ENCODE data around the gene LTBP2. TPM values are rescaled to one million over a fixed set of nuclear protein-coding genes. Genes with fewer than 3 reads are reported as not detected.

LTBP2 gene
- total RNA-seq, 1 experiment from 2014 or later, result 0.61 TPM

GRCh38 chr14:74647678-74648461 is 35.8 kb upstream of the LTBP2 start:
- DNase-seq, result peak; percentile 53 to 79
- Histone ChIP-seq H3K4me3 (no peak overlapping the region), H3K36me3 (no peaks in the 10 kb centered on the region), H3K27ac (no peak overlapping the region), H3K27me3 (no peaks in the 10 kb centered on the region), H3K9me3 (replicated peaks) (no peaks in the 10 kb centered on the region), H3K4me1 (peaks cover 18% of the 10 kb centered on the region)

- H3K27me3 ChIP-seq, result no peaks in the 10 kb centered on the region
- no peak for DNase-seq
- H3K4me3 ChIP-seq, result no peak overlapping the region
- no peaks in the 10 kb centered on the region for H3K9me3 ChIP-seq (replicated peaks)
- H3K36me3 ChIP-seq, result no peaks in the 10 kb centered on the region
- H3K27ac ChIP-seq, result no peak overlapping the region
- H3K4me1 ChIP-seq, result peaks cover 18% of the 10 kb centered on the region
Measured at GRCh38 chr14:74647061-74647677, 35.1 kb upstream of the LTBP2 start.

DNA sequence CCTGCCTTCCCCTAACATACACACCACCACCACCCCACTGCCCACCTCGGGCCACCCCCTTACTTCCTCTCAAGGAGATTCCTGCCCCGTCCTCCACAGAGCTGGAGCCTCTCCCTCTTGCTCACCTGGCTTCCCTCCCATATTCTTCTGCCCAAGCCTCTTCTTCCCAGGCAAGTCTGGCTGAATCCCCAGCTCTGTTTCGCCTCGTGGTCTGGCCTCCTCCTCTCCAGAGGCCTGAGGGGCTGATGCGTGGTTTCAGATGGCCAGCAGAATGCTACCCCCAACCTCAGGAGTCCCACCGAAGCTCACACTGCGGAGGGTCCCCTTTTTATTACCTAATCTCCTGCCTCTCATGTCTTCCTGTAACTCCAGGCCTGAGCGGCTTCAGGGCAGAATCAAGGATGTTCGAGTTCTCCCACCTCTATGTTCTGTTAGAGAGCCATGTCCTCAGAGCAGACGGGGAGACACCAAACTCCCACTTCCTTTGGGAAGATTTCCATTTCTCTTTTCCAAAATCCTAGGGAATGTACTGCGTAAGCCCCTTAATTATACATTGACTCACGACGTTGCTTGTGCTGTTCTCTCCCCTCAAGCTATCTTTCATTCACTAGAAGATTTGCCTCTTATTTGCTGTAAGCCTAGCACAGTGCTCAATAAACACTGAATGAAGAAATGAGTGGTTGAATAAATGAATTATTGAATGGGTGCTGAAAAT is 33.9 kb upstream of the LTBP2 start:
- H3K4me3 ChIP-seq, result no peak overlapping the region
- H3K36me3 ChIP-seq, result no peaks in the 10 kb centered on the region
- no peaks in the 10 kb centered on the region for H3K9me3 ChIP-seq (replicated peaks)
- H3K4me1 ChIP-seq, result peaks cover 18% of the 10 kb centered on the region
- H3K27me3 ChIP-seq, result no peaks in the 10 kb centered on the region
- no peak for DNase-seq
- H3K27ac ChIP-seq, result no peak overlapping the region

DNA sequence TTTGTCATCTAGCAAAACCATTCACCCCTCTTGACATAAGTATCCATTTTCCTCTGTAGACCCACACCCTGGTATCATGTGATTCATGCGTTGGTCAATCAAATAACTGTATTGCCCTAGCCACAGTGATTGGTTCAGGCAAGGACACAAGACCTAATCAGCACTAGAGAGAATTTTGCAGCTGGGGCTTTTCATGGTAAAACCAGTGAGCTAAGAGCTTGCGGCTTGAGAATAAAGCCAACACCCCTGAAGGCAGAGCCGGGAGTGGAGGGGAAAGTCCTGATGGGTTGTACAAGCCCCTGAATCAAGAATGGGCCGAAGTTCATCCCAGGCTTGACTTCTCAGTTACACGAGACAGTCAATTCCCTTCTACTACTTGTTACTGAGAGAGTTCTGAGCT is 33.2 kb upstream of the LTBP2 start:
- Histone ChIP-seq H3K27ac (no peak overlapping the region), H3K27me3 (no peaks in the 10 kb centered on the region), H3K4me1 (peaks cover 18% of the 10 kb centered on the region), H3K9me3 (replicated peaks) (no peaks in the 10 kb centered on the region), H3K36me3 (no peaks in the 10 kb centered on the region), H3K4me3 (no peak overlapping the region)
- peak in 1 of 2 experiments; percentile 55 for DNase-seq

- Histone ChIP-seq H3K27ac (no peak overlapping the region), H3K9me3 (replicated peaks) (no peaks in the 10 kb centered on the region)
- peak in 1 of 2 experiments; percentile 29 for DNase-seq
Measured at GRCh38 chr14:74641601-74642391, 29.8 kb upstream of the LTBP2 start.

DNA sequence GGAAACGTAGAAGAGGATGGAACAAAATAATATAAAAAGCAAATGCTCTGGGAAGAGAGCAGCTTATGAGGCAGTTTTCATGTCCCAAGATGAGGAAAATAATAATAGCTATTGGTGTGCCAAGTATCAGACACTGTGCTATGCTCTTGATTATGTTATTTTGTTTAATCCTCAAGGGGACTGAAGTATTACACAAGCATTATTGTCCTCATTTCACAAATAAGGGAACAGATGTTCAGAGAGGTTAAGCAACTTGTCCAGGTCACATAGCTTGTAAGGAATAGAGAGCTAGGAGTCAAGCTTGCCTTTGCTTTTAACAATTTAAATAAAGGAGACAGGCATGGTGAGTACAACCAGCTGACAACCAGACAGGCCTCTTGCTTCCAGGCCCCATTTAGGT is 26.9 kb upstream of the LTBP2 start:
- H3K4me3 ChIP-seq, result no peak overlapping the region
- H3K9me3 ChIP-seq (replicated peaks), result no peaks in the 10 kb centered on the region
- no peak overlapping the region for H3K27ac ChIP-seq
- peaks cover 30% of the 10 kb centered on the region for H3K4me1 ChIP-seq
- H3K27me3 ChIP-seq, result no peaks in the 10 kb centered on the region
- H3K36me3 ChIP-seq, result no peaks in the 10 kb centered on the region
- DNase-seq, result no peak

More at GRCh38 chr14:74641601-74642391, 29.8 kb upstream of the LTBP2 start:
- H3K4me3 ChIP-seq, result no peak overlapping the region
- no peaks in the 10 kb centered on the region for H3K36me3 ChIP-seq
- no peaks in the 10 kb centered on the region for H3K27me3 ChIP-seq
- peaks cover 14% of the 10 kb centered on the region for H3K4me1 ChIP-seq

DNA sequence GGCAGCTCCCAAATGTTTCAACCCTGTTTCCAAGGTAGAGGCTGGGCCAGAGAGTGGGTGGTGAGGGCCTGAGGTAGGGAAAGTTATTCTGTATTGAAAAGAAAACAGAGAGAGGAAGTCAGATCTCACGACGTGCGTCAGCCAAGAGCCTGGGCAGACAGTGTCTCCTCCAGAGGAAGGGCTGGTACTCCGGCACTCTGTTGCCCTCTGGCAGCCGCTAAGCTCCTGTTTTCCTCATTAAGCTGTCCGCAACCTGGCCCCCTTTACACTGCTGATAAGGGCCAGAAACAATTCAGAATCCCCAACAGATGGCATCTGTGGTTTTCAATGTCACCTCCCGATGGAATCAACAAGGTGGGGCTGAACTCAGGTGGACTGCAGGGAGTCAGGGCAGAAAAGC is 26.0 kb upstream of the LTBP2 start:
- Histone ChIP-seq H3K9me3 (replicated peaks) (no peaks in the 10 kb centered on the region), H3K4me3 (no peak overlapping the region), H3K36me3 (no peaks in the 10 kb centered on the region), H3K27ac (no peak overlapping the region), H3K27me3 (no peaks in the 10 kb centered on the region), H3K4me1 (peaks cover 37% of the 10 kb centered on the region)
- no peak for DNase-seq

DNA sequence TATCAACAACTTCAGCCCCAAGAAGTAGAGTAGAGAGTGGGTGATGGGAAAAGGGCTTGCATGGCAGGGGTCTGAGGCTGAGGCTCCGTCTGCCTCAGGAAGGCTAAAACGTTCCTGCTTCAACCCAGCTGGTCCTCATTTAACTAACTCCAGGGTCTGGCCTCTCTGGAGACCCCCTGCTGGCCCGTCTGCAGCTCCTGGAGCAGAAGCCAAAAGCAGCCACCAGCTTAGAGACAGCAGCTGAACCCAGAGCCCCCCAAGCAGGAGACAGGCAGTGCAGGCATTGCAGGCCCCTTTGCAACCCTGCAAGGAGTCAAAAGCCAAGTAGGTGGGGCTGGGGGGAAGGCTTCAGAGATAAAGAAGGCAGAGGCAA is 25.1 kb upstream of the LTBP2 start:
- no peaks in the 10 kb centered on the region for H3K36me3 ChIP-seq
- no peak for DNase-seq
- H3K9me3 ChIP-seq (replicated peaks), result no peaks in the 10 kb centered on the region
- no peaks in the 10 kb centered on the region for H3K27me3 ChIP-seq
- H3K4me3 ChIP-seq, result no peak overlapping the region
- peaks cover 43% of the 10 kb centered on the region for H3K4me1 ChIP-seq
- H3K27ac ChIP-seq, result no peak overlapping the region

DNA sequence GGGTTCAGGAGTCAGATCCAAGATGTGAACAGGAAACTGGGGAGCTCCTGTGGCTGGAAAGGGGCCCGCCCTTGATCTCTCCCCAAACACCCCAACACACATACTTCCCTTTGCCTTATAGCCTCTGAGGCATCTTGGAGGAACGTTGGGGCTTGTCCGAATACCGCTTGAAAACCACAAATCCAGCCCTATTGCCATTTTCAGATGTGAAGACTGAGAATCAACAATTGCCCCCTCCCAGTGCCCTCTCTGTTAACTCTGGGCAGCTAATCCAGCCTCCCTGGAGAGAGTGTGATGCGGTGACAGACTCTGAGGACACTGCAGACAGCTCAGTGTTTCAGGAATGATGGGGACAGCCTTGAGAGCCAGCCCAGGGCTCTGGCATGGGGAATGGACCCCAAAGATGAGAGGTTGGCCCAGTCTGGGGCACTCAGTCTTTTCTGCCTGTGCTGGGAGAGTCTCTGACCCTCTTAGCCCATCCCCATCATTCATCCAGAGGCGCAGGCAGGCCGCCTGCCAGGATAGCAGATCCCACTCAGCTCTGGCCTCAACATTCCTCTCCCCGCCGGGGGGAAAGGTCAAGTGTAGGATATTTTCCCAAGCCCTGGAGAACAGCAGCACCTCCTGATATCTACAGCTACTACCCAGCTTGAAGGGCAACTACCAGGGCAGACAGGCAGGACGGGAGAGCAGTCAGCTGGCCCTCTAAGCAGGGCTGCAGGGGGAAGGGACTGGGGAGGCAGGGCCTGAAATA is 24.6 kb upstream of the LTBP2 start:
- peaks cover 48% of the 10 kb centered on the region for H3K4me1 ChIP-seq
- DNase-seq, result no peak

DNA sequence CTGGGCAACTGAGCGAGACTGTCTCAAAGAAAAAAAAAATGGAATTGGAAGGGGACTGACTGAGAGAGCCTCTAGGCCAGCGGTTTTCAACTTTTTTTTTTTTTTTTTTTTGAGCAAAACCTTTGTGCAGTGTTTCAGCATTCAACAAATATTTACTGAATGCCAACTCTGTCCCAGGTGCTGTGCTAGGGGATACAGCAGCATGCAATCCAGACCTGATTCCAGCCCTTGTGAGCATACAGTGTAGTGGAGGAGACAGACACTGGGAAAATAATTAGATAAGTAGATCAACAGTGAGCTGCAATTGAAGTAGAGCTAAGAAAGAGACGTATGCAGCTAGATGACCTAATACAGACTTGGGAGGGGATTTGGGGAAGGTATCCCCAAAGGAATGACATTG is 23.8 kb upstream of the LTBP2 start:
- no peak overlapping the region for H3K27ac ChIP-seq
- no peaks in the 10 kb centered on the region for H3K36me3 ChIP-seq
- H3K4me1 ChIP-seq, result peaks cover 56% of the 10 kb centered on the region

More for the DNA sequence above, 24.6 kb upstream of the LTBP2 start:
- H3K36me3 ChIP-seq, result no peaks in the 10 kb centered on the region
- no peak overlapping the region for H3K4me3 ChIP-seq
- no peak overlapping the region for H3K27ac ChIP-seq
- H3K27me3 ChIP-seq, result no peaks in the 10 kb centered on the region
- no peaks in the 10 kb centered on the region for H3K9me3 ChIP-seq (replicated peaks)

DNA sequence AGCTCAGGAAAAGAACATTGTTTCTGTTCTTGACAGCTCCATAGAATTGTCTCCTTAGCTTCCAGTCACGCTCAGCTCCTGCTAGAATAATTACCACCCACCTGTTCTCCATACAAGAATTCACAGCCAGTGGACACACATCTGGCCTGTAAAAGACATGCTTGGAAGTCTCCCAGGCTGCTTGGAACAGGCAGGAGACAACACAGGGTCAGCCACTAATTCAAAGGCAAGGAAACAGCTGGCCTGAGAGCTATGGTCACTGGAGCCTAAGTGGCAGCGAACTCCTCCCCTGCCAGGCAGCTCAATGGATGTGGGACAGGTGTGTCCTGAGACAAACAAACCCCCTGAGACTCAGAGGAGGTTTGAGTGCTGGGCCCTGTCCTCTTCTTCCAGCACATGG is 22.9 kb upstream of the LTBP2 start:
- H3K36me3 ChIP-seq, result no peaks in the 10 kb centered on the region
- no peaks in the 10 kb centered on the region for H3K9me3 ChIP-seq (replicated peaks)
- H3K27me3 ChIP-seq, result no peaks in the 10 kb centered on the region
- H3K27ac ChIP-seq, result peak overlapping the region; percentile 8; the same call in 1 of the 2 replicates
- peaks cover 62% of the 10 kb centered on the region for H3K4me1 ChIP-seq
- no peak overlapping the region for H3K4me3 ChIP-seq
- peak; percentile 44 to 74 for DNase-seq

More for the DNA sequence above, 23.8 kb upstream of the LTBP2 start:
- Histone ChIP-seq H3K9me3 (replicated peaks) (no peaks in the 10 kb centered on the region), H3K4me3 (no peak overlapping the region), H3K27me3 (no peaks in the 10 kb centered on the region)
- no peak for DNase-seq

GRCh38 chr14:74634481-74634880 is 22.4 kb upstream of the LTBP2 start:
- peak overlapping the region; percentile 8; the same call in 1 of the 2 replicates for H3K27ac ChIP-seq
- peaks cover 62% of the 10 kb centered on the region for H3K4me1 ChIP-seq
- H3K27me3 ChIP-seq, result no peaks in the 10 kb centered on the region
- H3K36me3 ChIP-seq, result no peaks in the 10 kb centered on the region
- no peaks in the 10 kb centered on the region for H3K9me3 ChIP-seq (replicated peaks)
- H3K4me3 ChIP-seq, result no peak overlapping the region
- DNase-seq, result no peak

DNA sequence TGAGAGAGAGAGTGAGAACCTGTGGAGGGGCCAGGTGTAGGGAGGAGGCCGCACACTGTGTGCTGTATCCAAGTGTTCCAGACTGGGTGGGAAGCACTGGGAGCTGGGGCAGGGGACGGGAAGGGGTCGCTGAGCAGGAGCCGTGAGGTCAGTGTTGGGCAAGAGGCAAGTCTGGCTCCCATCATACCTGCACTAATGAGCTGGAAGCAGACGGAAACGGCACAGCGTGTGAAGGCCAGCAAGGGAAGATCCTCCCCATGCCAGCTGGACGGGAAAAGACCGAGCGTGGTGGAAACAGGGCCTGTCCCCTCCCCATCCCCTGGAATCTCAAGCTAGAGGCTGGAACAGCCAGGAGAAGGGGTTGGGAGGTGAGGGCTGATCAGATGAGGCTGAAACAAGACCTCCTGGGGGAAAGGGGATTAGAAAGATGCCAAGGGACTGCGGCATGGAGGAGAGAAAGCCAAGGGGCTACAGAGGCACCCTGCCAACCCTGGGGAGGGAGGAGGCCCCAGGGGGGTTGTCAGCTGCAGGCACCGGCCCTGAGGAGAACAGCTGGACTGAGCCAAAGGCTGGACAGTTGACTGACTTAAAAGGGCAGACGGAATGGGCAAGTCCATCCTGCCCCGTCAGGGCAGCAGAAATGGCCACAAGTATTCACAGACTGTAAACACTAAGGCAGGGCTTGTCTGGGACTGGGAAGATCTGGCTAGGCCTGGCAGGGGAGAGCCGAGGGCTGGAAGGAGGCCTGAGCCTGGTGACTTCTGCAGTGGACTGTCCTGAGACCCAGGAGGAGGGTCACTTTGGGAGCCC is 19.0 kb upstream of the LTBP2 start:
- peak; percentile 57 to 65 for DNase-seq

More for the DNA sequence above, 19.0 kb upstream of the LTBP2 start:
- peaks cover 49% of the 10 kb centered on the region for H3K4me1 ChIP-seq
- H3K27me3 ChIP-seq, result no peaks in the 10 kb centered on the region
- H3K27ac ChIP-seq, result peak overlapping the region; percentile 1; the same call in 1 of the 2 replicates
- no peak overlapping the region for H3K4me3 ChIP-seq
- no peaks in the 10 kb centered on the region for H3K36me3 ChIP-seq
- no peaks in the 10 kb centered on the region for H3K9me3 ChIP-seq (replicated peaks)

All from SJCRH30 (cell line).